Tibial artery (tissue), 4 donors: ENCODE results near the gene ERI3.
A peak's percentile ranks its signal among the peaks of the same experiment; 100 is the strongest.

Experiments used
- DNase-seq, 2 donors: peaks; one replicate each; pipeline ENCODE4 v3.0.0-alpha.2; 2019
- H3K27ac ChIP-seq, 2 donors: fragments of 200-600 bp; sonication (generic) in 1 of 2; 1 replicate in 1 of 2; 2 replicates in 1 of 2; pipeline ENCODE4 v1.5.1; 2018 to 2019; ENCODE audit warnings: mild to moderate bottlenecking in 1 of 2
- H3K27me3 ChIP-seq, 2 donors: fragments of 200-600 bp; sonication (generic) in 1 of 2; one replicate each; pipeline versions ENCODE4 v1.5.1 to v1.6.0; 2016 to 2019
- H3K36me3 ChIP-seq, 3 donors: fragments of 200-600 bp; sonication (generic) in 2 of 3; one replicate each; pipeline ENCODE4 v1.5.1; 2016 to 2019; ENCODE audit warnings: mild to moderate bottlenecking in 2 of 3
- H3K4me1 ChIP-seq, 4 donors: fragments of 200-600 bp; sonication (generic) in 2 of 4; 1 replicate in 3 of 4; 2 replicates in 1 of 4; pipeline ENCODE4 v1.5.1; 2016 to 2019
- H3K4me3 ChIP-seq, 2 donors: fragments of 200-600 bp; sonication (generic) in 1 of 2; 1 replicate in 1 of 2; 2 replicates in 1 of 2; pipeline ENCODE4 v1.5.1; 2018 to 2019; ENCODE audit warnings: mild to moderate bottlenecking in 2 of 2
- H3K9me3 ChIP-seq, 3 donors: fragments of 200-600 bp; sonication (generic) in 1 of 3; one replicate each; pipeline ENCODE4 v1.5.1; 2016 to 2019
- CTCF ChIP-seq, 2 experiments: fragments of 200-600 bp in 1 of 2; fragments of 450-650 bp in 1 of 2; IDR thresholded peaks; one replicate each; pipeline ENCODE4 v1.5.1; 2017 to 2019; ENCODE audit warnings: antibody characterized with exemption in 2 of 2, mild to moderate bottlenecking in 1 of 2, moderate library complexity in 1 of 2
- intact Hi-C: fragments of 100-400 bp; cut with DNase I; formaldehyde crosslinking; loops from one replicate; pipeline ENCODE4 v1.15.0; 2023; ENCODE audit warnings: low total_unique reads

ERI3 gene

GRCh38 chr1:44242746-44243145 lies 112.3 kb downstream of the ERI3 start:
- H3K27ac ChIP-seq: peak overlapping the region; percentile 73 to 87

GRCh38 chr1:44240802-44241671 lies 114.0 kb downstream of the ERI3 start:
- H3K27ac ChIP-seq: peak overlapping the region; percentile 73 to 87

More at GRCh38 chr1:44242746-44243145, 112.3 kb downstream of the ERI3 start:
- no peak for DNase-seq
- Histone ChIP-seq H3K36me3 (peaks cover 3 to 34% (median 14%) of the 10 kb centered on the region in 3 donors), H3K9me3 (no peaks in the 10 kb centered on the region), H3K27me3 (no peaks in the 10 kb centered on the region), H3K4me1 (peaks cover 6 to 50% (median 37%) of the 10 kb centered on the region in 4 donors), H3K4me3 (no peak overlapping the region)
- intact Hi-C loops: loop anchor here (10.0 kb wide), 1 partner anchor 72 kb away; no protein-coding TSS in a partner anchor
- no peak for TF ChIP-seq CTCF (IDR thresholded peaks at IDR 0.05)

GRCh38 chr1:44239961-44240371 lies 115.1 kb downstream of the ERI3 start:
- Histone ChIP-seq H3K27ac (peak overlapping the region; percentile 73 to 87), H3K36me3 (peaks cover 0 to 21% (median 7%) of the 10 kb centered on the region in 3 donors), H3K9me3 (no peaks in the 10 kb centered on the region), H3K4me3 (no peak overlapping the region), H3K4me1 (peaks cover 6 to 55% (median 40%) of the 10 kb centered on the region in 4 donors), H3K27me3 (no peaks in the 10 kb centered on the region)
- peak; percentile 60 to 90 for DNase-seq
- TF ChIP-seq CTCF (IDR thresholded peaks at IDR 0.05): no peak
- intact Hi-C loops: loop anchor here (10.0 kb wide), 1 partner anchor 75 kb away; no protein-coding TSS in a partner anchor

More at GRCh38 chr1:44240802-44241671, 114.0 kb downstream of the ERI3 start:
- intact Hi-C loops: loop anchor here (10.0 kb wide), 1 partner anchor 74 kb away; no protein-coding TSS in a partner anchor
- Histone ChIP-seq H3K4me1 (peaks cover 6 to 55% (median 40%) of the 10 kb centered on the region in 4 donors), H3K4me3 (no peak overlapping the region), H3K36me3 (peaks cover 0 to 27% (median 9%) of the 10 kb centered on the region in 3 donors), H3K27me3 (no peaks in the 10 kb centered on the region), H3K9me3 (no peaks in the 10 kb centered on the region)
- no peak for DNase-seq
- no peak for TF ChIP-seq CTCF (IDR thresholded peaks at IDR 0.05)

GRCh38 chr1:44239331-44239960 lies 115.6 kb downstream of the ERI3 start:
- peaks cover 0 to 16% (median 4%) of the 10 kb centered on the region in 3 donors for H3K36me3 ChIP-seq
- H3K4me3 ChIP-seq: no peak overlapping the region
- H3K4me1 ChIP-seq: peaks cover 6 to 55% (median 40%) of the 10 kb centered on the region in 4 donors
- intact Hi-C loops: no loop called here
- H3K9me3 ChIP-seq: no peaks in the 10 kb centered on the region
- H3K27me3 ChIP-seq: no peaks in the 10 kb centered on the region
- TF ChIP-seq CTCF (IDR thresholded peaks at IDR 0.05): peak; percentile 13 to 25
- H3K27ac ChIP-seq: peak overlapping the region; percentile 73 to 87
- peak in 1 of 2 donors; percentile 77 for DNase-seq

- no peak for TF ChIP-seq CTCF (IDR thresholded peaks at IDR 0.05)
- Histone ChIP-seq H3K36me3 (peaks cover 0 to 10% (median 3%) of the 10 kb centered on the region in 3 donors), H3K4me1 (peaks cover 6 to 55% (median 40%) of the 10 kb centered on the region in 4 donors), H3K27me3 (no peaks in the 10 kb centered on the region), H3K4me3 (no peak overlapping the region), H3K27ac (peak overlapping the region; percentile 73 to 87), H3K9me3 (no peaks in the 10 kb centered on the region)
- intact Hi-C loops: no loop called here
- DNase-seq: no peak
Measured at GRCh38 chr1:44238660-44239059, 116.4 kb downstream of the ERI3 start.
